HG03135 (cell line): ENCODE data around the gene ZPBP.

Experiments used
- ATAC-seq: cut with Tn5 transposase; IDR thresholded peaks from one replicate; pipeline ENCODE4 v1.9.1; 2021; ENCODE audit warnings: mild to moderate bottlenecking, moderate library complexity; ENCODE audit not compliant: unreplicated experiment

The ZPBP gene

GRCh38 chr7:50092579-50093491 lies at the start of gene ZPBP:
Gene ZPBP (minus strand): TSS chr7:50093246. CDS start chr7:50093194, 52 bp downstream.
- peak; percentile 67 for ATAC-seq

GRCh38 chr7:50142425-50143017 lies 49.5 kb upstream of the ZPBP start:
- ATAC-seq = peak; percentile 47

- ATAC-seq = no peak
These were observed 48.8 kb upstream of the ZPBP start for GRCh38 chr7:50141854-50142253.

GRCh38 chr7:50141131-50141530 lies 48.1 kb upstream of the ZPBP start:
- no peak for ATAC-seq

- no peak for ATAC-seq
These were observed 47.6 kb upstream of the ZPBP start for GRCh38 chr7:50140688-50141087.

GRCh38 chr7:50138101-50138500 lies 45.1 kb upstream of the ZPBP start:
- no peak for ATAC-seq

- ATAC-seq = no peak
These were observed 32.7 kb upstream of the ZPBP start for GRCh38 chr7:50125766-50126165.

GRCh38 chr7:50121286-50121685 lies 28.2 kb upstream of the ZPBP start:
- ATAC-seq = peak; percentile 87

- ATAC-seq = peak; percentile 63
These were observed 27.0 kb upstream of the ZPBP start for GRCh38 chr7:50119815-50120637.

GRCh38 chr7:50112250-50112649 lies 19.2 kb upstream of the ZPBP start:
- ATAC-seq = no peak

GRCh38 chr7:50101873-50102272 lies 8.8 kb upstream of the ZPBP start:
- ATAC-seq = no peak

GRCh38 chr7:50095634-50096033 lies 2.6 kb upstream of the ZPBP start:
- no peak for ATAC-seq

- no peak for ATAC-seq
These were observed 4.5 kb downstream of the ZPBP start for GRCh38 chr7:50088463-50089129.

GRCh38 chr7:50085344-50085743 lies 7.7 kb downstream of the ZPBP start:
- ATAC-seq = no peak

GRCh38 chr7:50073093-50073492 lies 20.0 kb downstream of the ZPBP start:
- no peak for ATAC-seq

GRCh38 chr7:50069613-50070012 lies 23.4 kb downstream of the ZPBP start:
- ATAC-seq = peak; percentile 60

GRCh38 chr7:50068850-50069551 lies 24.0 kb downstream of the ZPBP start:
- peak; percentile 68 for ATAC-seq

GRCh38 chr7:50068026-50068425 lies 25.0 kb downstream of the ZPBP start:
- no peak for ATAC-seq

GRCh38 chr7:50062951-50063350 lies 30.1 kb downstream of the ZPBP start:
- ATAC-seq = no peak

- ATAC-seq = no peak
These were observed 36.9 kb downstream of the ZPBP start for GRCh38 chr7:50056131-50056530.
